Germinal center (tissue), 1 donor: ENCODE data around the gene DEPDC4.
"Not testable (repeated sequence)": the region's sequence is repeated elsewhere in the genome, so short reads cannot be mapped to it uniquely, and the experiment has no call there.

Source experiments
- DNase-seq: peaks from one replicate; pipeline ENCODE4 v3.0.0; 2012; ENCODE audit warnings: mixed read lengths, low spot score

DEPDC4 gene

DNA sequence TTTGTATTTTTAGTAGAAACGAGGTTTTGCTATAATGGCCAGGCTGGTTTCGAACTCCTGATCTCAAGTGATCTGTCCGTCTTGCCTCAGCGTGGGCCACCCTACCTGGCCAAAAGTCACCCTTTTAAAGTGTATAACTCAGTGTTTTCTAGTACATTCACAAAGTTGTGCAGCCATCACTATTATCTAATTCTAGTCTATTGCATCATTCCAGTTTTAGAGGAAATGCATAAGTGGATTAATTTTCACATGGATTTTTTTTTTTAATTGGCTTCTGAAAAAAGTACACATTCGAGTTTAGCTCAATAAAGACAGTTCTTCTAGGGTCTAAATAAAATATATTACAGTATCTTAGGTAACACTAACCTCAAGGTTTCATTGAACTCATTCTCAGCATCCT, 3.7 kb downstream of the DEPDC4 start:
- no peak for DNase-seq

GRCh38 chr12:100258127-100258526, 8.8 kb downstream of the DEPDC4 start:
- no peak for DNase-seq

DNA sequence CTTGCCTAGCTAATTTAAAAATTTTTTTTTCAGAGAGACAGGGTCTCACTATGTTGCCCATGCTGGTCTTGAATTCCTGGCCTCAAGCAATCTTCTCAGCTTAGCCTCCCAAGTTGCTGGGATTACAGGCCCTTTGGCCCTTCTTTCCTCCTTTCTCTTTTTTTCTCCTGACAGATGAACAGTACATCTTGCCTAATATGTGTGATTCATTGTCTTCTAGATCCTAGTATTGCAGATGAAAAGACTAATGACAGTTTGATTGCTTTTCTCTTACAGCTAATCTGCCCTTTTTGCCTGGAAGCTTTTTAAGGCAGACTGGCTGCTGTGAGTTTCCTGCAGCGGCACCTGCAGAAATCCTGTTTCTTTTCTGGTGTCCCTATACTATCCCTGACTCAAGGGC, 12.0 kb downstream of the DEPDC4 start:
- DNase-seq: no peak

GRCh38 chr12:100253437-100253836, 13.4 kb downstream of the DEPDC4 start:
- no peak for DNase-seq

GRCh38 chr12:100251917-100252316, 15.0 kb downstream of the DEPDC4 start:
- no peak for DNase-seq

DNA sequence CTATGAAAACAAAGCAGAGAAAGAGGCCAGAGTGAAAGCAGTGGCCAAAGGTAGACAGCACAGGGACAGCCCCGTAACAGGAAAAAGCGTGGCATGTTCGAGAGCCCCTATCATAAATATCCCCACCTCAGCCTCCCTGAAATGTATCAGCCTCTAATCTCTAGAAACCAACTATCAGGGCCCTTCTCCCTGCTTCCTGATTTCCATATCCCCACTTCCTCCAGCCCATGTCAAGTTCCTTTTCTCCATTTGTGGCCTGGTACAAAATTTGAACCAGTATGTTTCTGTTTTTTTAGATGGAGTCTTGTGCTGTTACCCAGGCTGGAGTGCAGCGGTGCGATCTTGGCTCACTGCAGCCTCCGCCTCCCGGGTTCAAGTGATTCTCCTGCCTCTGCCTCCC, 16.9 kb downstream of the DEPDC4 start:
- no peak for DNase-seq

- DNase-seq: no peak
Observed at GRCh38 chr12:100248886-100249285, 18.0 kb downstream of the DEPDC4 start.

- no peak for DNase-seq
Observed at GRCh38 chr12:100247765-100248164, 19.1 kb downstream of the DEPDC4 start.

DNA sequence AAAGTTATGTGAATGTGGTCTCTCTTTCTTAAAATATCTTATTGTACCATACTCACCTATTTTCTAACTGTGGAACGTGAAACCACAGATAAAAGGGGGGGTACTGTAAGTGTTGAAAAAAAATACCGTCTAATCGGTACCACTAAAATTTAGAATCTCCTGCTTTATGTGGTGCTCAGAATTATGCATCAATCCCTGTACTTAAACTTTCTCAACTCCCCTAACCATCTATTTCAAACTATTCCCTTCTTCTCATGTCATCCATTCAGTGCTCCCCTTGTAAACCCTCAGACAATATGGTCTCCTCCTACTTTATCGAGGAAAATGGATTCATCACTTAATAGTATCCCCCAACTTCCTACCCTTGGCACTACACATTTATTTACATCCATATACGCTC, 23.7 kb downstream of the DEPDC4 start:
- DNase-seq: no peak

GRCh38 chr12:100239589-100239988, 27.3 kb downstream of the DEPDC4 start:
- no peak for DNase-seq

DNA sequence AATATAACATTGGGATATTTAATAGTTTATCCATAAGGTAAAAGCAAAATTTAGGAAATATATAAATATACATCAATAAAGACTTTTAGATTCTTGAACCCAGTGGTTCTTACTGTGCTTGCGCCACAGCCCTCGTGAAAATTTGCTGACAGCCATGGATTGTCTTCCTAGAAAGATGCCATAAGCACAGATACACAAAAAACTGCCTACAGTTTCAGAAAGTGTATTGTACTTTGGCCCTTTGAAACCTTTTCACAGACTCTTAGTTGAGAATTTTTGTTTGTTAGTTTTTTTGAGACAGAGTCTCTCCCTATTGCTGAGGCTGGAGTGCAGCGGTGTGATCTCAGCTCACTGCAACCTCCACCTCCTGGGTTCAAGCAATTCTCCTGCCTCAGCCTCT, 28.1 kb downstream of the DEPDC4 start:
- DNase-seq: no peak

DNA sequence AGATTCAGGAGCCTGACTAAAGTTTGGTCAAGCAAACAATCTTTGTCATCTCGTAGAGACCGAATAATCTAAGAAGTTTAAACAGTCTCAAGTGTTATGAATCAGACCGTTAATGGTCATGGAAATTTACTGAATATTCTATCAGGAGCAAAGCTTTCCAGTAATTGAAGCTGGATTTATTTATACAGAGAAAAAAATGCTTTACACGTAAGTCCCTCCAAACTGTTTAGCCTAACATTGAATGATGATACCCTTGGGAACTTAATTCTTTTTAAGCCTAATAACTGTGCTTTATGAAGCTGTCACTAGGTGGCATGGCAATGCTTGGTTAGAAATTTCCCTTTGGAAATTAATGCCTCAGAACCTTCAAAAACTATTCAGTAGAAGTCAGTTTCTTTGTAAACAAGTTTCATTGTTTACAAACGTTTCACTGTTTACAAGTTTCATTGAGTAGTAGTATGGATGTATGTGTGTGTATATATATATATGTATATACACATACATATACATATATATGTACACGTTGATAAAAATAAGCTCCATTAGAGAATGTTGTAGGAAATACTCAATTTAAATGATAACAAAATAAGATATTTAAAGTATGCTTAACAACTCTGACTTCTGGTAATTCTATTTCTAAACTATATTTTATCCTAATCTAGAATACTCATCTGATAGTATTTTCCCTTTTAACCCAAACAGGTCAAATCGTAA, 32.1 kb downstream of the DEPDC4 start:
- DNase-seq: peak; percentile 17

GRCh38 chr12:100234166-100234565, 32.7 kb downstream of the DEPDC4 start:
- no peak for DNase-seq

- not testable (repeated sequence) for DNase-seq
Observed at GRCh38 chr12:100231873-100232272, 35.0 kb downstream of the DEPDC4 start.

GRCh38 chr12:100229876-100230275, 37.0 kb downstream of the DEPDC4 start:
- no peak for DNase-seq

- DNase-seq: no peak
Observed at GRCh38 chr12:100229036-100229635, 37.7 kb downstream of the DEPDC4 start.

DNA sequence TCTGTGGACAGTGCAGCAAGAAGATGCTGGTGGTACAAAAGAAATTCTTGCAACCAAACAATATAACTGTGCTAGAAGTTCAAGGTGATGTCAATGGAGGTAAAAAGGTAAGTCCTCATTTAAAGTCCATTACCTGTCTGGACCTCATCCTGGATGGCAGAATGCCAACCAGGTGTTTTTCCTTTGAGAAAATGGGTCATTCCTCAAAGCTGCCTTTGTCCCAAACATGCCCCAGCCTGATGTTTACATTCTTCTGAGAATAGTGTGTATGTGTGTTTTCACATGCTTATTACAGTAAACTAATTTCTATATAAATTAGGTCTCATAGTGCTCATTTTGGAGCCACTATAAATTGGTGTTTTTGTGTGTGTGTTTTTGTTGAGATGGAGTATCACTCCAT, 41.4 kb downstream of the DEPDC4 start:
- no peak for DNase-seq

DNA sequence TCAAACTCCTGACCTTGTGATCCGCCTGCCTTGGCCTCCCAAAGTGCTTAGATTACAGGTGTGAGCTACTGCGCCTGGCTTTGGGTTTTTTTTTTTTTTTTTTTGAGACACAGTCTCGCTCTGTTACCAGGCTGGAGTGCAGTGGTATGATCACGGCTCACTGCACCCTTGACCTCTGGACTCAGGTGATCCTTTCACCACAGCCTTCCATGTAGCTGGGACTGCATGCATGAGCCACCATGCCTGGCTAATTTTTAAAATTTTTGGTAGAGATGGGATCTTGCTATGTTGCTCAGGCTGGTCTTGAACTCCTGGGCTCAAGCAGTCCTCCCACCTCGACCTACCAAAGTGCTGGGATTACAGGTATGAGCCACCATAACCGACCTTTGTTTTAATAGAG, 44.7 kb downstream of the DEPDC4 start:
- not testable (repeated sequence) for DNase-seq

GRCh38 chr12:100221523-100221922, 45.4 kb downstream of the DEPDC4 start:
- DNase-seq: no peak

DNA sequence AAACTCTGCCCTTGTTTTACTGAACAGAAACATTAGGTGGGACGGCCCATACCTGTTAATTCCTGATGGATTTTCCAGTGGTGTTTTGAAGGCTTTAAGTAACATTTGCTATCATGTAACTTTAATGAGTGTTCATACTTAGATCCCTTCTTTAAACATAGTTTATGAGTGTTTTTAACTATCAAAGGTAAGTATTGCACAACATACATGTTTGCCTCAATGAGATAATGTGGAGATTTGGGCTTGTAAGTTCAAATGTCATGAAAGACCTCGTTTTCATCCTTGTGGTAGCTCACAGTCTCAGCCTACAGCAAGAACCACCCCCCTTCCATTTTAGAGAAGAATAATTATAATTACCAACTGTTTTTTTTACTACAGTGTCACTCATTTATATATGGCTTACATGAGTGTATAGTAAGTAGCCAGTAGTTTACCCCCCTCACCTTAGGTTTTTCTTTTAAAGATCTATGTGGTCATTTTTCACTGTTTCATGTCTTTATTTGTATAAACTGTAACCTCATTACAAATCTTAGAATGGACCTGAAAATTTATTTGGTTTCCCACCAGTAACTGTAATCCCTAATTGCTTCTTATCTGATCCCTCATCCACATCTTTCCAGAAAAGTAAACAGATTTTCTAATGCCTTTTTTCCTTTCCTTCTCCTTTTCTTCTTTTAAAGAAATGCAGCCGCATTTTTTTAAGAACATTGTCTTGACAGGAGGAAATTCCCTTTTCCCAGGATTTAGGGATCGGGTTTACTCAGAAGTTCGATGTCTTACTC, 47.4 kb downstream of the DEPDC4 start:
- no peak for DNase-seq

DNA sequence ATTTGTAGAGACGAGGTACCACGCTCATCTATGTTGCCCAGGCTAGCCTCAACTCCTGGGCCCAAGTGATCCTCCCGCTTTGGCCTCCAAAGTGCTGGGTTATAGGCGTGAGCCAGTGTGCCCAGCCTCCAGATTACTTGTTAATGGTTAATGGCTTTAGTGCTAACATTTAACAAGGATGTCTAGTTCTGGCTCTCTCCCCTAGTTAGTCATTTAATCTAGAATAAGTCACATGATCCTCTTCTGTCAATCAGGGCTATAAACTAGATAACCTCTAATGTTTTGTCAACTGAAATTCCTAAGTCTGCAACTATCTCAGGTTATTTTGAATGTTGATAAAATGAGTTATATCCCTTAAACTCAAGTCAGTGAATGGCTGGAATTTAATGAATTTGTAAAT, 50.5 kb downstream of the DEPDC4 start:
- no peak for DNase-seq

DNA sequence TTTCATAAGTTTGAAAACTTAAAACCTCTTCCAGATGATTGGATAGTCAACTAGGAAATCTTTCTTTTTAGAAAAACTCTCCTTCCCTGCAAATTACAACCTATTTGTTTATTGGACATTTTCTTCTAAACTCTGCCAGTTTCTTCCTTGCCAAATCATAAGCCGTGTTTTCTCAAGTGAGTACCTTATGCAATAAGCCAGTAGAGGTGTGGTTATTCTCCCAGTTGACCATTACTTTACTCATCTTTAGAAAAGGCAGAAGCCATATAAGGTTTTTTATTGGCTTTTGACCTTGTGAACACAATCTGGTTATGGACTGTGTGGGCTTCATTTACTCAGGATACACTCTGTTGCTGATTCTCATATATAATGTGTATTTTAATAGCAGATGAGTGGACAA, 51.7 kb downstream of the DEPDC4 start:
- no peak for DNase-seq

- no peak for DNase-seq
Observed at GRCh38 chr12:100214518-100214917, 52.4 kb downstream of the DEPDC4 start.
